GM10266 (cell line): Measurements from ENCODE around the gene RCE1.

ENCODE experiments used
- DNase-seq: peaks from one replicate; pipeline ENCODE4 v3.0.0; 2012; ENCODE audit errors: extremely low spot score
- CTCF ChIP-seq: IDR thresholded peaks from 2 replicates; pipeline ENCODE4 v1.5.1; 2012; ENCODE audit warnings: mild to moderate bottlenecking, low read depth; ENCODE audit not compliant: control insufficient read depth, insufficient read depth; ENCODE audit errors: missing control alignments

The RCE1 gene

DNA sequence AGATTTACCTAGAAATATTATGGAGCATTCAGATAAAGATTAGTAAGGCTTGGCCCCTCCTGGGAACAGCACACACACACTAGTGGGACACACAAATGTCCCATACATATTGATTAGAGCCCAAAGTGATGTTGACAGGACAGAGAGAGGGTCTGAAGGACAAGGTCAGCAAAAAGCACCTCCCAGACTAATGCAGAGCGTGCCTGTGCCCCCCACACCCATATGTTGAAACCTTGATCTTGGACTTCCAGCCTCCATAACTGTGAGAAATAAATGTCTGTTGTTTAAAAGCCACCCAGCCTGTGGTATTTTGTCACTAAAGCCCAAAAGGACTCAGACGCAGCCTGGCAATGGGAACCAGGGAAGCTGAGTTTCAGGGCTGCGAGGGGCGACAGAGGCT is 41.2 kb downstream of the RCE1 start:
- no peak for DNase-seq
- no peak for TF ChIP-seq CTCF

GRCh38 chr11:66885469-66885868 is 42.2 kb downstream of the RCE1 start:
- TF ChIP-seq CTCF: no peak
- no peak for DNase-seq

DNA sequence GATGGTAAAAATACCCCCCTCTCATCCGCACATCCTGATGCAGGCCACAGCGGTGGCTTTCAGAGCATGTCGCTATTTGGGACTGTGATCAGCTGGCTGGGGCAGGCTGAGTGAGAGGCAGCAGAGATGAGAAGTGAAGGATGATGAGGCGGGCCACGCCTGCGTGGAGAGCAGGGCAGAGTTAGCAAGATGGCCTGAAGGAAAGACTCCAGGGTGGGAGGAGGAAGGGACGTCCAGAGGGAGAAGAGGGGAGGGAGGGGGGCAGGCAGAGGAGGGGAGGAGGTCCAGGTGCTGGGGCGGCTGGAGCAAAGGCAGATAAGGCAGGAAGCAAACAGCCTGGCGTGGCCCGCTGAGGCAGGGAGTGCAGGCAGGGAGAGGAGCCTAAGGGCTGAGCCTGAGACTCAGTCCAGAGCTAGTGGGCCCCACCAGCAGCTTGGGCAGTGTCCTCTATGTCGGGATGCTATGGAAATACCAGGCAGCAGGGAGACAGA is 42.8 kb downstream of the RCE1 start:
- no peak for DNase-seq
- TF ChIP-seq CTCF: no peak

GRCh38 chr11:66886671-66887221 is 43.5 kb downstream of the RCE1 start:
- TF ChIP-seq CTCF: no peak
- DNase-seq: no peak

DNA sequence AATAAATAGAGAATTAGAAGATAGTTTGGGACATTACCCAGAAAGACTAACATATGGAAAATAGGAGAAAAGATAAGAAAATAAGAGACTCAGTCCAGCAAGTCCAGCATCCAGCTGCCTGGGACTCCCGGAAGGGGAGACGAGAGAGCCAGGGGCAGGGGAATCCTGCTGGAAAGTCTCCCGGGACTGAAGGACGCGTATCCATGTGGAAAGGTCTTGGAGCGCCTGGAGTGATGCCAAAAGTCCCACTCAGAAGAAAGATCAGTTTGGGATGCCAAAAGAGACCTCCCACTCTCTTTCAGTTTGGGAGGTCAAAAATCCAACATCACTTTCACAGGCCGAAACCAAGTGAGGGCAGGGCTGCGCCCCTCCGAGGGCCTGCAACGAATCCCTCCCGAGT is 44.3 kb downstream of the RCE1 start:
- no peak for DNase-seq
- TF ChIP-seq CTCF: no peak

GRCh38 chr11:66888282-66888681 is 45.0 kb downstream of the RCE1 start:
- DNase-seq: no peak
- no peak for TF ChIP-seq CTCF

GRCh38 chr11:66889960-66890359 is 46.7 kb downstream of the RCE1 start:
- DNase-seq: no peak
- no peak for TF ChIP-seq CTCF
